IMR-90 (cell line): ENCODE data around the gene C20orf144. TPM values are rescaled to one million over a fixed set of nuclear protein-coding genes. Genes with fewer than 3 reads are reported as not detected.

Experiments
- ATAC-seq: fragments of 200-7000 bp; cut with Tn5 transposase; 2 replicates; pipeline ENCODE4 v1.9.1; 2020; ENCODE audit warnings: low read depth, mild to moderate bottlenecking, moderate library complexity
- BruUV-seq: library from RNA; stranded (reverse); fragments of 400-500 nt; replicated peaks from 2 replicates; lab custom pipeline; 2021; lab: Mats Ljungman, UMichigan
- CTCF ChIA-PET: fragments of 300-600 bp; formaldehyde crosslinking; extraction: SDS; loops from one replicate; lab custom pipeline; 2021; ENCODE audit warnings: antibody characterized with exemption; lab: Yijun Ruan, JAX
- POLR2A ChIA-PET: fragments of 300-600 bp; sonication (Branson Sonifier 250); formaldehyde crosslinking; loops from one replicate; lab custom pipeline; 2022; ENCODE audit warnings: antibody characterized with exemption; ENCODE audit not compliant: unreplicated experiment; lab: Charles Lee
- DNase-seq: peaks from one replicate; pipeline ENCODE4 v3.0.0; 2013
- H2AFZ ChIP-seq: replicated peaks from 2 replicates; pipeline ENCODE3; 2013; ENCODE audit warnings: low read length, mild to moderate bottlenecking; ENCODE audit not compliant: poor library complexity
- H2AK5ac ChIP-seq: 2 replicates; pipeline ENCODE4 v1.6.1; 2013; ENCODE audit warnings: low read depth, low read length, inconsistent platforms
- H2AK9ac ChIP-seq: replicated peaks from 2 replicates; pipeline ENCODE3; 2013; ENCODE audit warnings: mild to moderate bottlenecking, low read depth, low read length, moderate library complexity; ENCODE audit not compliant: poor library complexity
- H2BK120ac ChIP-seq: 2 replicates; pipeline ENCODE4 v1.6.1; 2013; ENCODE audit warnings: low read depth, low read length, inconsistent platforms
- H2BK15ac ChIP-seq: 3 replicates; pipeline ENCODE4 v1.6.1; 2013; ENCODE audit warnings: low read depth, low read length, inconsistent platforms
- H2BK20ac ChIP-seq: 2 replicates; pipeline ENCODE4 v1.6.1; 2013; ENCODE audit warnings: low read depth, mild to moderate bottlenecking, inconsistent platforms, low read length, moderate library complexity
- H2BK5ac ChIP-seq: 2 replicates; pipeline ENCODE4 v1.6.1; 2013; ENCODE audit warnings: mild to moderate bottlenecking, low read depth, low read length, inconsistent platforms; ENCODE audit not compliant: poor library complexity, severe bottlenecking
- H3K14ac ChIP-seq: replicated peaks from 2 replicates; pipeline ENCODE4 v1.6.1; 2013; ENCODE audit warnings: low read depth, low read length, inconsistent platforms
- H3K18ac ChIP-seq: 2 replicates; pipeline ENCODE4 v1.6.1; 2013; ENCODE audit warnings: low read depth, low read length, control low read depth
- H3K23ac ChIP-seq: 2 replicates; pipeline ENCODE4 v1.6.1; 2013; ENCODE audit warnings: low read depth, low read length, inconsistent platforms
- H3K27ac ChIP-seq: 2 replicates; pipeline ENCODE4 v1.5.1; 2013; ENCODE audit warnings: mild to moderate bottlenecking, control low read depth, low read length; ENCODE audit not compliant: insufficient read depth
- H3K27me3 ChIP-seq: 2 replicates; pipeline ENCODE4 v1.6.1; 2013; ENCODE audit warnings: low read length; ENCODE audit not compliant: control insufficient read depth, insufficient read depth
- H3K36me3 ChIP-seq: 2 replicates; pipeline ENCODE4 v1.6.1; 2013; ENCODE audit warnings: low read length, mixed read lengths; ENCODE audit not compliant: control insufficient read depth, insufficient read depth
- H3K4ac ChIP-seq: 2 replicates; pipeline ENCODE4 v1.6.1; 2013; ENCODE audit warnings: low read depth, low read length, inconsistent platforms
- H3K4me1 ChIP-seq: 2 replicates; pipeline ENCODE4 v1.6.1; 2013; ENCODE audit warnings: low read length, mixed read lengths; ENCODE audit not compliant: control insufficient read depth, insufficient read depth
- H3K4me2 ChIP-seq: 2 replicates; pipeline ENCODE4 v1.6.1; 2013; ENCODE audit warnings: low read depth, mild to moderate bottlenecking, control low read depth, low read length, moderate library complexity
- H3K4me3 ChIP-seq: 2 replicates; pipeline ENCODE4 v1.5.1; 2013; ENCODE audit warnings: low read depth, mild to moderate bottlenecking, control low read depth, low read length, moderate library complexity; ENCODE audit not compliant: insufficient read depth
- H3K56ac ChIP-seq: 2 replicates; pipeline ENCODE4 v1.6.1; 2013; ENCODE audit warnings: low read length, inconsistent platforms; ENCODE audit not compliant: insufficient read depth; ENCODE audit errors: extremely low read depth
- H3K79me1 ChIP-seq, 2 experiments: 2 replicates each; pipeline ENCODE4 v1.6.1; 2013; ENCODE audit warnings: low read length in 2 of 2, inconsistent platforms in 1 of 2, low read depth in 1 of 2
- H3K9ac ChIP-seq: 2 replicates; pipeline ENCODE4 v1.6.1; 2013; ENCODE audit warnings: low read depth, low read length, control low read depth
- H3K9me1 ChIP-seq: 2 replicates; pipeline ENCODE4 v1.6.1; 2013; ENCODE audit warnings: low read length, inconsistent platforms; ENCODE audit not compliant: insufficient read depth
- H3K9me3 ChIP-seq: 2 replicates; pipeline ENCODE4 v1.6.1; 2013; ENCODE audit warnings: low read length; ENCODE audit not compliant: control insufficient read depth, insufficient read depth
- H4K20me1 ChIP-seq: 2 replicates; pipeline ENCODE4 v1.6.1; 2013; ENCODE audit warnings: low read length, inconsistent platforms; ENCODE audit not compliant: insufficient read depth
- H4K5ac ChIP-seq: 2 replicates; pipeline ENCODE4 v1.6.1; 2013; ENCODE audit warnings: mild to moderate bottlenecking, low read depth, low read length, control low read depth
- H4K8ac ChIP-seq, 2 experiments: 2 replicates each; pipeline ENCODE4 v1.6.1; 2013; ENCODE audit warnings: low read depth in 2 of 2, low read length in 2 of 2, control low read depth in 1 of 2, inconsistent platforms in 1 of 2
- H4K91ac ChIP-seq: 2 replicates; pipeline ENCODE4 v1.6.1; 2013; ENCODE audit warnings: low read depth, low read length, inconsistent platforms; ENCODE audit not compliant: insufficient read depth
- BHLHE40 ChIP-seq: fragments of 150-350 bp; IDR thresholded peaks from 2 replicates; pipeline ENCODE4 v1.6.1; 2016; ENCODE audit warnings: mild to moderate bottlenecking, low read depth, low read length
- CEBPB ChIP-seq: IDR thresholded peaks from 2 replicates; pipeline ENCODE4 v1.6.1; 2012; ENCODE audit warnings: low read depth, low read length, improper control_type of control experiment
- CHD1 ChIP-seq: IDR thresholded peaks from 2 replicates; pipeline ENCODE4 v1.6.1; 2012; ENCODE audit warnings: low read depth, low read length, improper control_type of control experiment
- FOS ChIP-seq: fragments of 150-350 bp; IDR thresholded peaks from 2 replicates; pipeline ENCODE4 v1.6.1; 2016; ENCODE audit warnings: low read depth, low read length
- MAFK ChIP-seq: IDR thresholded peaks from 2 replicates; pipeline ENCODE4 v1.6.1; 2012; ENCODE audit warnings: low read depth, low read length, improper control_type of control experiment
- MAZ ChIP-seq: IDR thresholded peaks from 2 replicates; pipeline ENCODE4 v1.6.1; 2012; ENCODE audit warnings: low read depth, mild to moderate bottlenecking, low read length, improper control_type of control experiment, moderate library complexity, borderline replicate concordance
- MXI1 ChIP-seq: IDR thresholded peaks from 2 replicates; pipeline ENCODE4 v1.6.1; 2012; ENCODE audit warnings: low read depth, mild to moderate bottlenecking, low read length, moderate library complexity, borderline replicate concordance
- NFE2L2 ChIP-seq: fragments of 150-350 bp; IDR thresholded peaks from 2 replicates; pipeline ENCODE4 v1.6.1; 2016; ENCODE audit warnings: low read depth, mild to moderate bottlenecking, low read length
- POLR2A ChIP-seq: IDR thresholded peaks from 2 replicates; pipeline ENCODE4 v1.6.1; 2012; ENCODE audit warnings: mild to moderate bottlenecking, low read depth, low read length
- RAD21 ChIP-seq: IDR thresholded peaks from 2 replicates; pipeline ENCODE4 v1.6.1; 2012; ENCODE audit warnings: low read length, improper control_type of control experiment
- RCOR1 ChIP-seq: IDR thresholded peaks from 2 replicates; pipeline ENCODE4 v1.6.1; 2012; ENCODE audit warnings: mild to moderate bottlenecking, low read length, improper control_type of control experiment; ENCODE audit not compliant: insufficient replicate concordance
- RFX5 ChIP-seq: IDR thresholded peaks from 2 replicates; pipeline ENCODE4 v1.8.0; 2012; ENCODE audit warnings: low read depth, mild to moderate bottlenecking, low read length, moderate library complexity
- SMC3 ChIP-seq: fragments of 150-350 bp; IDR thresholded peaks from 2 replicates; pipeline ENCODE4 v1.6.1; 2016; ENCODE audit warnings: low read depth, mild to moderate bottlenecking, antibody characterized with exemption, low read length, moderate library complexity
- WGBS, 2 experiments: methylation state at CpG; one replicate each; pipeline versions ENCODE4 v1.1.5 to v1.1.7; 2013; ENCODE audit warnings: missing lambda C conversion rate in 2 of 2; ENCODE audit not compliant: insufficient read length in 1 of 2; ENCODE audit errors: extremely low coverage in 2 of 2; 5-methylcytosine and 5-hydroxymethylcytosine counted together
- dilution Hi-C: fragments of 300-500 bp; cut with HindIII; formaldehyde crosslinking; loops from one replicate; pipeline ENCODE4 v1.14.3; 2018; ENCODE audit warnings: low sequenced_read_pairs; ENCODE audit not compliant: unreplicated experiment
- in situ Hi-C: fragments of 300-500 bp; cut with MboI; formaldehyde crosslinking; loops from 3 replicates; pipeline ENCODE4 v1.14.3; 2019; ENCODE audit warnings: low sequenced_read_pairs, inconsistent platforms, mixed read lengths
- intact Hi-C: fragments of 100-400 bp; cut with micrococcal nuclease; formaldehyde crosslinking; loops from 2 replicates; pipeline ENCODE4 v1.10.0; 2022
- polyA plus RNA-seq, 3 experiments: library from polyadenylated mRNA; depleted of rRNA; stranded (reverse); fragments of >200 nt; gene quantifications; 2 replicates each; pipeline ENCODE4 v1.2.3, GENCODE V29; 2012; ENCODE audit warnings: low replicate concordance in 1 of 3
- total RNA-seq: library from RNA; depleted of rRNA; stranded (reverse); fragments of >200 nt; gene quantifications from 2 replicates; pipeline ENCODE4 v1.2.3, GENCODE V29; 2012
- TF ChIP-seq, protein P1 (sequence below): fragments of 150-350 bp; IDR thresholded peaks from 2 replicates; pipeline ENCODE4 v1.6.1; 2016; ENCODE audit warnings: low read depth, mild to moderate bottlenecking, low read length, moderate library complexity, borderline replicate concordance
- TF ChIP-seq, protein P2 (sequence below): conservative IDR thresholded peaks from 2 replicates; pipeline ENCODE4 v1.5.1; 2012; ENCODE audit warnings: mild to moderate bottlenecking, low read depth, low read length, improper control_type of control experiment
- TF ChIP-seq, protein P3 (sequence below): fragments of 150-350 bp; IDR thresholded peaks from 2 replicates; pipeline ENCODE4 v1.6.1; 2017; ENCODE audit warnings: mild to moderate bottlenecking, antibody characterized with exemption, low read length, low read depth

Gene C20orf144
- total and polyA plus RNA-seq, 2 of the 4 experiments (the other 2 are of a cell fraction): under 0.01 to 0.19 TPM

DNA sequence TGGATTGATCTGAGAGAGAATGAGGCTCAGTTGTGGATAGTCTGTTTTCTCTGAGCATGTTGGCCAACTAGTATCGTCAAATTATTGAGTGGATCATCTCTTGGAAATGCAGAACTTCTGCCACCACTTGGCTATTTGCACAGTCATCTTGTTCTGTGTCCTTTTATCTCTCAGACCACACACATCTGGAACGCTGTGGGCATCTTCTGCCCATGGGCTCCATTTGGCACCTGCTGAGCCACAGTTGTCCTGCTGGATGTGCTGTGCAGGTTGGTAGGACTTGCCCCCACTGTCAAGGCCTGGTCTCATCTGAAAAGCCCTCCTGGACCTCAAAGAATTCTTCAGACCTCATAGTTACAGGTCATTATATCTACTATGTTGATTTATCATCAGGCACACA, 16.7 kb upstream of the C20orf144 start:
- H3K56ac ChIP-seq: no peak overlapping the region
- WGBS, 2 experiments: 100% methylated on average over 1 of the region's 2 CpGs; no CpG with 5 or more reads in 1 of the 2 experiments
- intact Hi-C loops: no loop called here
- no peak for TF ChIP-seq CEBPB
- TF ChIP-seq, protein P1, sequence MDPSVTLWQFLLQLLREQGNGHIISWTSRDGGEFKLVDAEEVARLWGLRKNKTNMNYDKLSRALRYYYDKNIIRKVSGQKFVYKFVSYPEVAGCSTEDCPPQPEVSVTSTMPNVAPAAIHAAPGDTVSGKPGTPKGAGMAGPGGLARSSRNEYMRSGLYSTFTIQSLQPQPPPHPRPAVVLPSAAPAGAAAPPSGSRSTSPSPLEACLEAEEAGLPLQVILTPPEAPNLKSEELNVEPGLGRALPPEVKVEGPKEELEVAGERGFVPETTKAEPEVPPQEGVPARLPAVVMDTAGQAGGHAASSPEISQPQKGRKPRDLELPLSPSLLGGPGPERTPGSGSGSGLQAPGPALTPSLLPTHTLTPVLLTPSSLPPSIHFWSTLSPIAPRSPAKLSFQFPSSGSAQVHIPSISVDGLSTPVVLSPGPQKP: no peak
- no peak for TF ChIP-seq RAD21
- TF ChIP-seq SMC3: no peak
- no peak for TF ChIP-seq MAFK
- TF ChIP-seq CHD1: no peak
- TF ChIP-seq, protein P2, sequence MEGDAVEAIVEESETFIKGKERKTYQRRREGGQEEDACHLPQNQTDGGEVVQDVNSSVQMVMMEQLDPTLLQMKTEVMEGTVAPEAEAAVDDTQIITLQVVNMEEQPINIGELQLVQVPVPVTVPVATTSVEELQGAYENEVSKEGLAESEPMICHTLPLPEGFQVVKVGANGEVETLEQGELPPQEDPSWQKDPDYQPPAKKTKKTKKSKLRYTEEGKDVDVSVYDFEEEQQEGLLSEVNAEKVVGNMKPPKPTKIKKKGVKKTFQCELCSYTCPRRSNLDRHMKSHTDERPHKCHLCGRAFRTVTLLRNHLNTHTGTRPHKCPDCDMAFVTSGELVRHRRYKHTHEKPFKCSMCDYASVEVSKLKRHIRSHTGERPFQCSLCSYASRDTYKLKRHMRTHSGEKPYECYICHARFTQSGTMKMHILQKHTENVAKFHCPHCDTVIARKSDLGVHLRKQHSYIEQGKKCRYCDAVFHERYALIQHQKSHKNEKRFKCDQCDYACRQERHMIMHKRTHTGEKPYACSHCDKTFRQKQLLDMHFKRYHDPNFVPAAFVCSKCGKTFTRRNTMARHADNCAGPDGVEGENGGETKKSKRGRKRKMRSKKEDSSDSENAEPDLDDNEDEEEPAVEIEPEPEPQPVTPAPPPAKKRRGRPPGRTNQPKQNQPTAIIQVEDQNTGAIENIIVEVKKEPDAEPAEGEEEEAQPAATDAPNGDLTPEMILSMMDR: no peak
- TF ChIP-seq, protein P3, sequence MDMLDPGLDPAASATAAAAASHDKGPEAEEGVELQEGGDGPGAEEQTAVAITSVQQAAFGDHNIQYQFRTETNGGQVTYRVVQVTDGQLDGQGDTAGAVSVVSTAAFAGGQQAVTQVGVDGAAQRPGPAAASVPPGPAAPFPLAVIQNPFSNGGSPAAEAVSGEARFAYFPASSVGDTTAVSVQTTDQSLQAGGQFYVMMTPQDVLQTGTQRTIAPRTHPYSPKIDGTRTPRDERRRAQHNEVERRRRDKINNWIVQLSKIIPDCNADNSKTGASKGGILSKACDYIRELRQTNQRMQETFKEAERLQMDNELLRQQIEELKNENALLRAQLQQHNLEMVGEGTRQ: no peak
- TF ChIP-seq RFX5: no peak
- no peak for TF ChIP-seq POLR2A
- TF ChIP-seq FOS: no peak
- no peak for TF ChIP-seq NFE2L2
- TF ChIP-seq MAZ: no peak
- TF ChIP-seq RCOR1: no peak
- TF ChIP-seq MXI1: no peak
- TF ChIP-seq BHLHE40: no peak
- H4K5ac ChIP-seq: no peak overlapping the region
- BruUV-seq: no TSS peak
- H4K20me1 ChIP-seq: peaks cover 9% of the 10 kb centered on the region; the same call in 1 of the 2 replicates
- 0 out of 2 replicates have a peak, but pooled peaks cover 3% of the 10 kb centered on the region for H3K4me1 ChIP-seq
- H3K27me3 ChIP-seq: no peaks in the 10 kb centered on the region
- H3K9me1 ChIP-seq: peaks cover 14% of the 10 kb centered on the region; the same call in 1 of the 2 replicates
- H3K4me2 ChIP-seq: no peak overlapping the region
- DNase-seq (no peak), ATAC-seq (no peak)
- no peak overlapping the region for H4K91ac ChIP-seq
- H2AK5ac ChIP-seq: no peak overlapping the region
- no peak overlapping the region for H3K18ac ChIP-seq
- H3K9me3 ChIP-seq: no peaks in the 10 kb centered on the region
- H3K27ac ChIP-seq: no peak overlapping the region
- H2BK5ac ChIP-seq: no peak overlapping the region
- no peak overlapping the region for H2BK20ac ChIP-seq
- H4K8ac ChIP-seq: no peak overlapping the region
- in situ Hi-C loops: no loop called here
- H3K4ac ChIP-seq: no peak overlapping the region
- peaks cover 31% of the 10 kb centered on the region for H3K36me3 ChIP-seq
- H2AK9ac ChIP-seq: no peak overlapping the region
- ChIA-PET CTCF (interaction anchor here (0.7 kb wide), 1 partner anchor 188 kb away, joined by 3 read pairs; no protein-coding TSS in a partner anchor), POLR2A (no interaction called here)
- H3K4me3 ChIP-seq: no peak overlapping the region
- H3K79me1 ChIP-seq: no peaks in the 10 kb centered on the region; a peak in 1 of 4 replicates
- H3K9ac ChIP-seq: no peak overlapping the region
- dilution Hi-C loops: no loop called here
- no peak overlapping the region for H3K14ac ChIP-seq
- no peak overlapping the region for H2BK120ac ChIP-seq
- no peak overlapping the region for H2BK15ac ChIP-seq
- no peak overlapping the region for H2AFZ ChIP-seq
- H3K23ac ChIP-seq: no peak overlapping the region
